SH-SY5Y (cell line): ENCODE data around the gene ARSB.

Experiments
- GATA2 ChIP-seq: IDR thresholded peaks from 2 replicates; pipeline ENCODE4 v1.6.1; 2011; ENCODE audit warnings: mild to moderate bottlenecking, low read depth, low read length
- GATA3 ChIP-seq: IDR thresholded peaks from 2 replicates; pipeline ENCODE4 v1.6.1; 2011; ENCODE audit warnings: low read depth, mild to moderate bottlenecking, low read length, moderate library complexity

DNA sequence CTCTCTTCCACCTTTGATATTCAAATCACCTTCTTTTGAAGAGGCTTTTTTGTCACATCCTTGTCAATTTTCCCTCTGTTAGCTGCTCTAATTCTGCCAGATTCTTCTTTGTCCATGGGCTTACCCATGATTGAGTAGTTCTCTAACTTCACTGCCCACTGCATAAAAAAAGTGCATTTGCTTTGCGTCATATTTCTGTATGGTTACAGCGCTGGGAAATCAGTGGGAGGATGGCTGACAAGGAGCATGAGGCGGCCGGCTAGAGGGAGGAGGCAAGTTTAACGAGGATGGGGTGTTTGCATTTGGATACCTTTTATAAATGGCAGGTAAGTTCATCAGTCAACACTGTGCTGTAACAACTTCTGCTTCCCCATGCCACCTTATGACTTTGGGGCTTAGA lies 220.0 kb downstream of the ARSB start:
- TF ChIP-seq GATA2: no peak
- TF ChIP-seq GATA3: no peak
